Endodermal cell (in vitro differentiated cells): ENCODE data around the gene MTMR3. TPM values are rescaled to one million over a fixed set of nuclear protein-coding genes. Genes with fewer than 3 reads are reported as not detected.

ENCODE experiments used
- DNase-seq: peaks from one replicate; pipeline ENCODE4 v3.0.0-alpha.2; 2017
- H3K27ac ChIP-seq: 2 replicates; pipeline ENCODE4 v1.5.1; 2013; ENCODE audit warnings: mild to moderate bottlenecking, low read depth, low read length, moderate library complexity
- H3K27me3 ChIP-seq: 2 replicates; pipeline ENCODE4 v1.6.1; 2013; ENCODE audit warnings: mild to moderate bottlenecking, low read length, moderate library complexity; ENCODE audit not compliant: insufficient read depth, control insufficient read depth, poor library complexity, severe bottlenecking
- H3K36me3 ChIP-seq: 2 replicates; pipeline ENCODE4 v1.7.0; 2013; ENCODE audit warnings: mild to moderate bottlenecking, low read length, moderate library complexity; ENCODE audit not compliant: control insufficient read depth, insufficient read depth
- H3K4me1 ChIP-seq: one replicate; pipeline ENCODE4 v1.7.0; 2013; ENCODE audit warnings: low read length; ENCODE audit not compliant: control insufficient read depth, insufficient read depth
- H3K4me3 ChIP-seq: 2 replicates; pipeline ENCODE4 v1.5.1; 2013; ENCODE audit warnings: mild to moderate bottlenecking, low read length, moderate library complexity
- H3K9ac ChIP-seq: 2 replicates; pipeline ENCODE4 v1.6.1; 2013; ENCODE audit warnings: mild to moderate bottlenecking, low read length, moderate library complexity; ENCODE audit not compliant: poor library complexity, severe bottlenecking; ENCODE audit errors: extremely low read depth
- H3K9me3 ChIP-seq: 2 replicates; pipeline ENCODE4 v1.6.1; 2013; ENCODE audit warnings: mild to moderate bottlenecking, low read length, moderate library complexity; ENCODE audit not compliant: control insufficient read depth
- H3K27ac Mint-ChIP-seq: 2 replicates; pipeline ENCODE4 v1.8.0; 2020; ENCODE audit warnings: mixed read lengths
- H3K27me3 Mint-ChIP-seq: 2 replicates; pipeline ENCODE4 v1.8.0; 2021; ENCODE audit warnings: mild to moderate bottlenecking, mixed read lengths; ENCODE audit not compliant: insufficient read depth
- H3K36me3 Mint-ChIP-seq: 2 replicates; pipeline ENCODE4 v1.8.0; 2020; ENCODE audit warnings: low read depth, mixed read lengths
- H3K4me1 Mint-ChIP-seq: 2 replicates; pipeline ENCODE4 v1.8.0; 2020; ENCODE audit warnings: mixed read lengths
- H3K4me3 Mint-ChIP-seq: 2 replicates; pipeline ENCODE4 v1.8.0; 2020; ENCODE audit warnings: mild to moderate bottlenecking, moderate library complexity, mixed read lengths
- H3K9me3 Mint-ChIP-seq: 2 replicates; pipeline ENCODE4 v1.8.0; 2020; ENCODE audit warnings: mild to moderate bottlenecking, mixed read lengths
- CTCF ChIP-seq: fragments of 200-600 bp; sonication (generic); conservative IDR thresholded peaks from 2 replicates; pipeline ENCODE4 v1.5.0; 2021; ENCODE audit warnings: antibody characterized with exemption, mild to moderate bottlenecking
- WGBS, 2 experiments: methylation state at CpG; one replicate each; pipeline versions ENCODE4 v1.1.5 to v1.1.7; 2013; ENCODE audit warnings: missing lambda C conversion rate in 2 of 2, mixed read lengths in 1 of 2; ENCODE audit not compliant: insufficient coverage in 1 of 2, insufficient read length in 1 of 2; 5-methylcytosine and 5-hydroxymethylcytosine counted together
- total RNA-seq, 2 donors: library from RNA; stranded (reverse); fragmentation: NEBNext Ultra II Directional in 1 of 2; extraction: Animal tissue kit (Norgen Biotek cat#: 25700) in 1 of 2; gene quantifications; 2 replicates in 1 of 2; 3 replicates in 1 of 2; pipeline ENCODE4 v1.2.1, GENCODE V29; 2021

The MTMR3 gene
- total RNA-seq, 2 donors from 2014 or later = 30.9 to 41.3 TPM

DNA sequence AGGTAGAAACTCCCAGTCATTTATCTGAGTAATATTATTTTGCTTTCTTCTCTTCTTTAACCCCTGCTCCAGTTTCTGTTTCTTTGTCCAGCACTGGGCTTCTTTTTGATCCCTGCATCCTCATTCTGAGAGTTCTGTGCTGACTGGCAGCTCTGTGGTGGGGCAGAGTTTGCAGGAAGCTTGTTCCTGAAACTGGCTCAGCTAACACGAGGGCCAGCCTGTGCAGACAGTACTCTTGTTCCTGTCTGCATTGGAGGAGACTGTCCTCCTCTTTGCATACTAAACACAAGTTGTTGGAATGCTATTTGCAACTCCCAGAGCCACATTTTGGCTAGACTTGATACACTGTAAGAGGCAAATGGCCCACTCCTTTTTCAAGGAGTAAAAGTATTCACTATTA, 104.2 kb downstream of the MTMR3 start:
- H3K27ac ChIP-seq = peak overlapping the region; percentile 20
- H3K4me3 ChIP-seq = no peak overlapping the region
- Mint-ChIP-seq H3K27ac (peak overlapping the region; percentile 74), H3K4me3 (no peak overlapping the region), H3K36me3 (peaks cover 28% of the 10 kb centered on the region), H3K27me3 (no peaks in the 10 kb centered on the region), H3K4me1 (peaks cover 33% of the 10 kb centered on the region), H3K9me3 (no peaks in the 10 kb centered on the region)
- no peak overlapping the region for H3K9ac ChIP-seq
- WGBS, 2 experiments = 74% methylated on average over 1 of the region's 1 CpG; no CpG with 5 or more reads in 1 of the 2 experiments
- no peak for DNase-seq
- peaks cover 10% of the 10 kb centered on the region for H3K36me3 ChIP-seq
- H3K27me3 ChIP-seq = no peaks in the 10 kb centered on the region
- no peak for TF ChIP-seq CTCF
- H3K4me1 ChIP-seq = peaks cover 31% of the 10 kb centered on the region
- H3K9me3 ChIP-seq = no peaks in the 10 kb centered on the region

DNA sequence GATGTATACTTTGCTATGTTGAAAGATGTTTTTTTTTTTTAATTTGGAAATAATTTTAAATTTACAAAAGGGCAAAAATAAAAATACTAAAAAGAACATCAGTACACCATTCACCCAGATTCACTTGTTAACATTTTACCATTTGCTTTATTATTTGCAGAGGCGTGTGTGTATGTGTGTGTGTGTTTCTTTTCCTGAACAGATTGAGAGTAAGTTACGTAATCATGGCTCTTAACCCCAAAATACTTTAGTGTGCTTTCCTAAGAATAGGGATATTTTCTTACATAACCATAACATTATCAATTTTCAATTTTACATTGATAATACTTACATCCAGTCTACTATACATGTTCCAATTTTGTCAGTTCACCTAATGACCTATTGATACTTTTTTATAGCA, 105.7 kb downstream of the MTMR3 start:
- no peak for TF ChIP-seq CTCF
- H3K27ac ChIP-seq = no peak overlapping the region
- peaks cover 19% of the 10 kb centered on the region for H3K36me3 Mint-ChIP-seq
- no peak overlapping the region for H3K4me3 Mint-ChIP-seq
- peaks cover 49% of the 10 kb centered on the region for H3K4me1 Mint-ChIP-seq
- no peak overlapping the region for H3K9ac ChIP-seq
- peaks cover 46% of the 10 kb centered on the region for H3K4me1 ChIP-seq
- no peaks in the 10 kb centered on the region for H3K9me3 ChIP-seq
- no peaks in the 10 kb centered on the region for H3K27me3 ChIP-seq
- DNase-seq = no peak
- WGBS, 2 experiments = 100% methylated on average over 1 of the region's 2 CpGs; no CpG with 5 or more reads in 1 of the 2 experiments
- no peak overlapping the region for H3K27ac Mint-ChIP-seq
- no peaks in the 10 kb centered on the region for H3K27me3 Mint-ChIP-seq
- peaks cover 10% of the 10 kb centered on the region for H3K36me3 ChIP-seq
- H3K9me3 Mint-ChIP-seq = no peaks in the 10 kb centered on the region
- no peak overlapping the region for H3K4me3 ChIP-seq

GRCh38 chr22:29989446-29989845, 106.5 kb downstream of the MTMR3 start:
- Mint-ChIP-seq H3K36me3 (peaks cover 18% of the 10 kb centered on the region), H3K4me3 (no peak overlapping the region)
- no peak for TF ChIP-seq CTCF

More at GRCh38 chr22:29989446-29989845, 106.5 kb downstream of the MTMR3 start:
- Histone ChIP-seq H3K4me3 (no peak overlapping the region), H3K9me3 (no peaks in the 10 kb centered on the region), H3K9ac (no peak overlapping the region), H3K36me3 (peaks cover 10% of the 10 kb centered on the region), H3K27ac (no peak overlapping the region), H3K4me1 (peaks cover 48% of the 10 kb centered on the region), H3K27me3 (no peaks in the 10 kb centered on the region)
- H3K9me3 Mint-ChIP-seq = no peaks in the 10 kb centered on the region
- WGBS, 2 experiments = 93 to 96% methylated on average over 2 to 6 of the region's 6 CpGs
- DNase-seq = no peak
- no peak overlapping the region for H3K27ac Mint-ChIP-seq
- H3K27me3 Mint-ChIP-seq = no peaks in the 10 kb centered on the region
- peaks cover 54% of the 10 kb centered on the region for H3K4me1 Mint-ChIP-seq
